ENCODE results near the gene CEP85. TPM values are rescaled to one million over a fixed set of nuclear protein-coding genes. Genes with fewer than 3 reads are reported as not detected.

The CEP85 gene
- total and polyA plus RNA-seq, 9 of the 15 experiments (the other 6 are each of a cell fraction or from before 2014, with no cell fraction given): 42.1 to 140 (median 92.6) TPM

DNA sequence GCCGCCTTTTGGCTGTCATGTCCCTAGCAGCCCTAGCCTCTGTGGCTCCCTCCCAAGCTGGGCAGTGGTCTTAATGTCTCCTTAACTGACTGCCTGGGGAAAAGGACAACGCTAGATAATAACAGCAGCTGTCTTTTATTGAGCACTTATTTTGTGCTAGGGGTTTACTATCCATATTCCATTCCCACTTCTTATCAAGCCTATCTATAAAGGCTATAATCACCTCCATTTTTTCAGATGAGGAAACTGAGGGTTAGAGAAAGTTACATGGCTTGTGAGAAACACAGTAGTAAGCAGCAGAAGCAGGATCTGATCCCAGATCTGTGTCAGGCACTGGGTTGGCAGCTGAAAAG is 52.0 kb downstream of the CEP85 start:
- H3K79me2 ChIP-seq (ENCODE audit: control insufficient read depth, insufficient read depth, low read length): peaks cover 7% of the 10 kb centered on the region; the same call in 2 of the 3 replicates
- ATAC-seq (no peak), FAIRE-seq (no peak), DNase-seq (ENCODE audit: extremely low read depth in 1 of 4, low spot score in 3 of 4) (no peak)
- no peak overlapping the region for H3K4me3 ChIP-seq
- no peaks in the 10 kb centered on the region for H4K20me1 ChIP-seq (replicated peaks; ENCODE audit: control insufficient read depth, insufficient read depth, low read length)
- ChIA-PET POLR2A (interaction anchor here (0.6 to 2.1 kb wide), 12 partner anchors 21 to 352 kb away, joined by 3 to 11 read pairs (median 3); partner anchors contain the start of gene CD52), CTCF (ENCODE audit: low intra/inter-chr PET ratio) (interaction anchor here (2.3 to 4.2 kb wide), 4 partner anchors 36 to 131 kb away, joined by 12 to 29 read pairs (median 19); no protein-coding TSS in a partner anchor)
- H3K9me1 ChIP-seq (ENCODE audit: control insufficient read depth, insufficient read depth, low read length): no peaks in the 10 kb centered on the region
- peak overlapping the region; percentile 69 for H3K27ac ChIP-seq (ENCODE audit: extremely low read depth, low read depth, low read length)
- peaks cover 28% of the 10 kb centered on the region for H3K36me3 ChIP-seq (ENCODE audit: control insufficient read depth, insufficient read depth, low read length)
- peaks cover 80 to 99% of the 10 kb centered on the region in 2 experiments for H3K4me1 ChIP-seq (replicated peaks in 1 of 2; ENCODE audit: control insufficient read depth in 2 of 2, insufficient read depth in 2 of 2, low read length in 2 of 2)
- in situ Hi-C loops (cut with MboI): loop anchor here (5.0 kb wide), 1 partner anchor 36 kb away; no protein-coding TSS in a partner anchor
- WGBS (ENCODE audit: insufficient coverage, low coverage, missing lambda C conversion rate): 54% methylated on average over 2 of the region's 2 CpGs
- no peaks in the 10 kb centered on the region for H3K27me3 ChIP-seq (ENCODE audit: control insufficient read depth in 2 of 2, insufficient read depth in 2 of 2, low read length in 2 of 2)
- H3K9me3 ChIP-seq (replicated peaks; ENCODE audit: control insufficient read depth, insufficient read depth, low read depth, low read length): no peaks in the 10 kb centered on the region
- 0 out of 2 replicates have a peak overlapping the region, but pooled peaks have one; percentile 2 for H3K4me2 ChIP-seq (ENCODE audit: insufficient read depth, low read length)
- no TSS peak for BruUV-seq (replicated peaks)
- H3K9ac ChIP-seq (ENCODE audit: insufficient read depth in 1 of 2, low read depth in 2 of 2, low read length in 2 of 2): peak overlapping the region; percentile 27 to 61
- no peak overlapping the region for H2AFZ ChIP-seq (ENCODE audit: low read depth, low read length)
- intact Hi-C loops (cut with micrococcal nuclease): no loop called here
- TF ChIP-seq ZNF140 (CRISPR knock-in tag; IDR thresholded peaks at IDR 0.05) (no peak), BCOR (IDR thresholded peaks at IDR 0.05) (0 out of 2 replicates have a peak, but pooled peaks have one; percentile 10), ZNF436 (CRISPR knock-in tag; IDR thresholded peaks at IDR 0.05) (no peak), WHSC1 (IDR thresholded peaks at IDR 0.05; ENCODE audit: low read length) (peak; percentile 0), ZNF592 (IDR thresholded peaks at IDR 0.05) (peak; percentile 23; the same call in 1 of the 2 replicates), HNRNPLL (IDR thresholded peaks at IDR 0.05; ENCODE audit: low read depth, low read length, poor library complexity, severe bottlenecking) (no peak), PCBP1 (IDR thresholded peaks at IDR 0.05; ENCODE audit: low read depth, low read length, poor library complexity, severe bottlenecking) (no peak), PHF8 (IDR thresholded peaks at IDR 0.05; ENCODE audit: borderline replicate concordance, low read length) (no peak), JUN (IDR thresholded peaks at IDR 0.05; ENCODE audit: borderline replicate concordance, low read depth, low read length) (0 out of 2 replicates have a peak, but pooled peaks have one; percentile 9), JUN (CRISPR knock-in tag; IDR thresholded peaks at IDR 0.05; ENCODE audit: borderline replicate concordance) (no peak), TBP (optimal IDR thresholded peaks at IDR 0.05; ENCODE audit: low read depth, low read length) (peak; percentile 10), ZC3H11A (IDR thresholded peaks at IDR 0.05; ENCODE audit: low read depth, low read length) (no peak), BACH1 (tag; IDR thresholded peaks at IDR 0.05) (no peak)
- TF ChIP-seq, protein P1, sequence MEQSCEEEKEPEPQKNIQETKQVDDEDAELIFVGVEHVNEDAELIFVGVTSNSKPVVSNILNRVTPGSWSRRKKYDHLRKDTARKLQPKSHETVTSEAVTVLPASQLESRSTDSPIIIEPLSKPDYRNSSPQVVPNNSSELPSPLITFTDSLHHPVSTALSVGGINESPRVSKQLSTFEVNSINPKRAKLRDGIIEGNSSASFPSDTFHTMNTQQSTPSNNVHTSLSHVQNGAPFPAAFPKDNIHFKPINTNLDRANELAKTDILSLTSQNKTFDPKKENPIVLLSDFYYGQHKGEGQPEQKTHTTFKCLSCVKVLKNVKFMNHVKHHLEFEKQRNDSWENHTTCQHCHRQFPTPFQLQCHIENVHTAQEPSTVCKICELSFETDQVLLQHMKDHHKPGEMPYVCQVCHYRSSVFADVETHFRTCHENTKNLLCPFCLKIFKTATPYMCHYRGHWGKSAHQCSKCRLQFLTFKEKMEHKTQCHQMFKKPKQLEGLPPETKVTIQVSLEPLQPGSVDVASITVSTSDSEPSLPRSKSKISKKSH (CRISPR knock-in tag; IDR thresholded peaks at IDR 0.05): no peak
- TF ChIP-seq, protein P2, sequence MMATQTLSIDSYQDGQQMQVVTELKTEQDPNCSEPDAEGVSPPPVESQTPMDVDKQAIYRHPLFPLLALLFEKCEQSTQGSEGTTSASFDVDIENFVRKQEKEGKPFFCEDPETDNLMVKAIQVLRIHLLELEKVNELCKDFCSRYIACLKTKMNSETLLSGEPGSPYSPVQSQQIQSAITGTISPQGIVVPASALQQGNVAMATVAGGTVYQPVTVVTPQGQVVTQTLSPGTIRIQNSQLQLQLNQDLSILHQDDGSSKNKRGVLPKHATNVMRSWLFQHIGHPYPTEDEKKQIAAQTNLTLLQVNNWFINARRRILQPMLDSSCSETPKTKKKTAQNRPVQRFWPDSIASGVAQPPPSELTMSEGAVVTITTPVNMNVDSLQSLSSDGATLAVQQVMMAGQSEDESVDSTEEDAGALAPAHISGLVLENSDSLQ (IDR thresholded peaks at IDR 0.05): no peak; the same call in 1 of the 2 replicates

Data from K562 (cell line).